ENCODE measurements around the gene SPATA13. TPM values are rescaled to one million over a fixed set of nuclear protein-coding genes. Genes with fewer than 3 reads are reported as not detected.
"Not testable (repeated sequence)": the region's sequence is repeated elsewhere in the genome, so short reads cannot be mapped to it uniquely, and the experiment has no call there.

Gene SPATA13
- total RNA-seq, 2 experiments from 2014 or later: 56.8 to 57.4 TPM

- Mint-ChIP-seq H3K36me3 (ENCODE audit: low read depth) (no peaks in the 10 kb centered on the region), H3K27ac (no peak overlapping the region), H3K27me3 (ENCODE audit: low read depth) (no peaks in the 10 kb centered on the region), H3K4me1 (ENCODE audit: low read depth) (peaks cover 8% of the 10 kb centered on the region), H3K4me3 (no peak overlapping the region), H3K9me3 (no peaks in the 10 kb centered on the region)
- intact Hi-C loops (cut with micrococcal nuclease): no loop called here
- DNase-seq: no peak
- CTCF ChIA-PET: interaction anchor here (1.2 kb wide), 1 partner anchor 42 kb away, joined by 3 read pairs; no protein-coding TSS in a partner anchor
Measured at GRCh38 chr13:24212254-24212653, 51.7 kb downstream of the SPATA13 start.

GRCh38 chr13:24212674-24213073 is 52.2 kb downstream of the SPATA13 start:
- CTCF ChIA-PET: interaction anchor here (1.0 to 1.2 kb wide), 2 partner anchors 19 to 42 kb away, joined by 3 to 4 read pairs; no protein-coding TSS in a partner anchor
- Mint-ChIP-seq H3K27me3 (ENCODE audit: low read depth) (no peaks in the 10 kb centered on the region), H3K4me3 (no peak overlapping the region)

GRCh38 chr13:24213932-24214331 is 53.4 kb downstream of the SPATA13 start:
- Mint-ChIP-seq H3K9me3 (no peaks in the 10 kb centered on the region), H3K36me3 (ENCODE audit: low read depth) (no peaks in the 10 kb centered on the region), H3K27ac (no peak overlapping the region), H3K27me3 (ENCODE audit: low read depth) (no peaks in the 10 kb centered on the region), H3K4me3 (no peak overlapping the region), H3K4me1 (ENCODE audit: low read depth) (peaks cover 7% of the 10 kb centered on the region)
- CTCF ChIA-PET: no interaction called here
- intact Hi-C loops (cut with micrococcal nuclease): no loop called here
- no peak for DNase-seq

More at GRCh38 chr13:24212674-24213073, 52.2 kb downstream of the SPATA13 start:
- DNase-seq: no peak
- Mint-ChIP-seq H3K36me3 (ENCODE audit: low read depth) (no peaks in the 10 kb centered on the region), H3K27ac (peak overlapping the region; percentile 7), H3K4me1 (ENCODE audit: low read depth) (peaks cover 11% of the 10 kb centered on the region), H3K9me3 (no peaks in the 10 kb centered on the region)
- intact Hi-C loops (cut with micrococcal nuclease): no loop called here

- no peaks in the 10 kb centered on the region for H3K36me3 Mint-ChIP-seq (ENCODE audit: low read depth)
- peaks cover 7% of the 10 kb centered on the region for H3K4me1 Mint-ChIP-seq (ENCODE audit: low read depth)
- DNase-seq: no peak
- H3K9me3 Mint-ChIP-seq: no peaks in the 10 kb centered on the region
- H3K27me3 Mint-ChIP-seq (ENCODE audit: low read depth): no peaks in the 10 kb centered on the region
- intact Hi-C loops (cut with micrococcal nuclease): no loop called here
- H3K27ac Mint-ChIP-seq: no peak overlapping the region
- CTCF ChIA-PET: interaction anchor here (1.6 kb wide), 1 partner anchor 193 kb away, joined by 4 read pairs; no protein-coding TSS in a partner anchor
- no peak overlapping the region for H3K4me3 Mint-ChIP-seq
Measured at GRCh38 chr13:24214528-24214927, 54.0 kb downstream of the SPATA13 start.

GRCh38 chr13:24215126-24215525 is 54.6 kb downstream of the SPATA13 start:
- intact Hi-C loops (cut with micrococcal nuclease): no loop called here
- Mint-ChIP-seq H3K36me3 (ENCODE audit: low read depth) (no peaks in the 10 kb centered on the region), H3K27ac (no peak overlapping the region), H3K9me3 (no peaks in the 10 kb centered on the region), H3K27me3 (ENCODE audit: low read depth) (no peaks in the 10 kb centered on the region), H3K4me1 (ENCODE audit: low read depth) (peaks cover 10% of the 10 kb centered on the region), H3K4me3 (no peak overlapping the region)
- CTCF ChIA-PET: interaction anchor here (1.6 kb wide), 1 partner anchor 194 kb away, joined by 4 read pairs; no protein-coding TSS in a partner anchor
- no peak for DNase-seq

- Mint-ChIP-seq H3K4me3 (no peak overlapping the region), H3K27me3 (ENCODE audit: low read depth) (no peaks in the 10 kb centered on the region), H3K36me3 (ENCODE audit: low read depth) (no peaks in the 10 kb centered on the region), H3K4me1 (ENCODE audit: low read depth) (peaks cover 10% of the 10 kb centered on the region), H3K27ac (no peak overlapping the region), H3K9me3 (no peaks in the 10 kb centered on the region)
- CTCF ChIA-PET: interaction anchor here (1.0 to 1.6 kb wide), 2 partner anchors 162 to 195 kb away, joined by 3 to 4 read pairs; no protein-coding TSS in a partner anchor
- DNase-seq: no peak
- intact Hi-C loops (cut with micrococcal nuclease): no loop called here
Measured at GRCh38 chr13:24215732-24216131, 55.2 kb downstream of the SPATA13 start.

- no peak for DNase-seq
- no peak overlapping the region for H3K27ac Mint-ChIP-seq
- H3K4me1 Mint-ChIP-seq (ENCODE audit: low read depth): peaks cover 10% of the 10 kb centered on the region
- intact Hi-C loops (cut with micrococcal nuclease): no loop called here
- CTCF ChIA-PET: interaction anchor here (1.0 kb wide), 1 partner anchor 163 kb away, joined by 3 read pairs; no protein-coding TSS in a partner anchor
- no peaks in the 10 kb centered on the region for H3K9me3 Mint-ChIP-seq
- no peaks in the 10 kb centered on the region for H3K27me3 Mint-ChIP-seq (ENCODE audit: low read depth)
- H3K4me3 Mint-ChIP-seq: no peak overlapping the region
- no peaks in the 10 kb centered on the region for H3K36me3 Mint-ChIP-seq (ENCODE audit: low read depth)
Measured at GRCh38 chr13:24216176-24216575, 55.7 kb downstream of the SPATA13 start.

- H3K36me3 Mint-ChIP-seq (ENCODE audit: low read depth); DNase-seq; H3K9me3 Mint-ChIP-seq; H3K27me3 Mint-ChIP-seq (ENCODE audit: low read depth); intact Hi-C loops (cut with micrococcal nuclease); H3K27ac Mint-ChIP-seq; CTCF ChIA-PET; H3K4me3 Mint-ChIP-seq: not testable (repeated sequence)
- peaks cover 10% of the 10 kb centered on the region for H3K4me1 Mint-ChIP-seq (ENCODE audit: low read depth)
Measured at GRCh38 chr13:24216779-24217178, 56.3 kb downstream of the SPATA13 start.

- DNase-seq: no peak
- CTCF ChIA-PET: interaction anchor here (0.7 to 3.5 kb wide), 8 partner anchors 13 to 349 kb away, joined by 3 to 45 read pairs (median 4); no protein-coding TSS in a partner anchor
- Mint-ChIP-seq H3K9me3 (no peaks in the 10 kb centered on the region), H3K27ac (no peak overlapping the region), H3K4me3 (no peak overlapping the region), H3K27me3 (ENCODE audit: low read depth) (no peaks in the 10 kb centered on the region), H3K36me3 (ENCODE audit: low read depth) (no peaks in the 10 kb centered on the region), H3K4me1 (ENCODE audit: low read depth) (peaks cover 10% of the 10 kb centered on the region)
- intact Hi-C loops (cut with micrococcal nuclease): no loop called here
Measured at GRCh38 chr13:24217601-24218281, 57.2 kb downstream of the SPATA13 start.

GRCh38 chr13:24218338-24218737 is 57.8 kb downstream of the SPATA13 start:
- DNase-seq: no peak
- intact Hi-C loops (cut with micrococcal nuclease): no loop called here
- no peaks in the 10 kb centered on the region for H3K9me3 Mint-ChIP-seq
- H3K4me1 Mint-ChIP-seq (ENCODE audit: low read depth): peaks cover 10% of the 10 kb centered on the region
- no peak overlapping the region for H3K27ac Mint-ChIP-seq
- CTCF ChIA-PET: interaction anchor here (0.6 to 3.5 kb wide), 11 partner anchors 13 to 349 kb away, joined by 3 to 45 read pairs (median 4); no protein-coding TSS in a partner anchor
- H3K36me3 Mint-ChIP-seq (ENCODE audit: low read depth): no peaks in the 10 kb centered on the region
- H3K4me3 Mint-ChIP-seq: no peak overlapping the region
- no peaks in the 10 kb centered on the region for H3K27me3 Mint-ChIP-seq (ENCODE audit: low read depth)

- intact Hi-C loops (cut with micrococcal nuclease): no loop called here
- H3K9me3 Mint-ChIP-seq: no peaks in the 10 kb centered on the region
- H3K4me1 Mint-ChIP-seq (ENCODE audit: low read depth): peaks cover 10% of the 10 kb centered on the region
- H3K4me3 Mint-ChIP-seq: no peak overlapping the region
- no peaks in the 10 kb centered on the region for H3K27me3 Mint-ChIP-seq (ENCODE audit: low read depth)
- no peak for DNase-seq
- no peaks in the 10 kb centered on the region for H3K36me3 Mint-ChIP-seq (ENCODE audit: low read depth)
- CTCF ChIA-PET: interaction anchor here (0.6 to 3.5 kb wide), 19 partner anchors 11 to 350 kb away, joined by 3 to 45 read pairs (median 4); no protein-coding TSS in a partner anchor
- H3K27ac Mint-ChIP-seq: no peak overlapping the region
Measured at GRCh38 chr13:24218977-24219376, 58.5 kb downstream of the SPATA13 start.

- CTCF ChIA-PET: interaction anchor here (0.6 to 3.5 kb wide), 15 partner anchors 9 to 304 kb away, joined by 3 to 45 read pairs (median 3); no protein-coding TSS in a partner anchor
- H3K4me1 Mint-ChIP-seq (ENCODE audit: low read depth): peaks cover 22% of the 10 kb centered on the region
- H3K36me3 Mint-ChIP-seq (ENCODE audit: low read depth): no peaks in the 10 kb centered on the region
- H3K27me3 Mint-ChIP-seq (ENCODE audit: low read depth): no peaks in the 10 kb centered on the region
- H3K27ac Mint-ChIP-seq: no peak overlapping the region
- intact Hi-C loops (cut with micrococcal nuclease): loop anchor here (1.0 to 5.0 kb wide), 6 partner anchors 60 to 753 kb away; partner anchors contain the start of gene SPATA13
- peak; percentile 72 for DNase-seq
- H3K9me3 Mint-ChIP-seq: no peaks in the 10 kb centered on the region
- no peak overlapping the region for H3K4me3 Mint-ChIP-seq
Measured at GRCh38 chr13:24220086-24220703, 59.7 kb downstream of the SPATA13 start.

Data from activated naive CD4-positive, alpha-beta T cell treated with anti-CD3 and anti-CD28 coated beads for 36 hours (primary cell).